ENCODE data around the gene ZNF763.
A peak's percentile ranks its signal among the peaks of the same experiment; 100 is the strongest.
"Not testable (repeated sequence)": the region's sequence is repeated elsewhere in the genome, so short reads cannot be mapped to it uniquely, and the experiment has no call there.

Gene ZNF763

DNA sequence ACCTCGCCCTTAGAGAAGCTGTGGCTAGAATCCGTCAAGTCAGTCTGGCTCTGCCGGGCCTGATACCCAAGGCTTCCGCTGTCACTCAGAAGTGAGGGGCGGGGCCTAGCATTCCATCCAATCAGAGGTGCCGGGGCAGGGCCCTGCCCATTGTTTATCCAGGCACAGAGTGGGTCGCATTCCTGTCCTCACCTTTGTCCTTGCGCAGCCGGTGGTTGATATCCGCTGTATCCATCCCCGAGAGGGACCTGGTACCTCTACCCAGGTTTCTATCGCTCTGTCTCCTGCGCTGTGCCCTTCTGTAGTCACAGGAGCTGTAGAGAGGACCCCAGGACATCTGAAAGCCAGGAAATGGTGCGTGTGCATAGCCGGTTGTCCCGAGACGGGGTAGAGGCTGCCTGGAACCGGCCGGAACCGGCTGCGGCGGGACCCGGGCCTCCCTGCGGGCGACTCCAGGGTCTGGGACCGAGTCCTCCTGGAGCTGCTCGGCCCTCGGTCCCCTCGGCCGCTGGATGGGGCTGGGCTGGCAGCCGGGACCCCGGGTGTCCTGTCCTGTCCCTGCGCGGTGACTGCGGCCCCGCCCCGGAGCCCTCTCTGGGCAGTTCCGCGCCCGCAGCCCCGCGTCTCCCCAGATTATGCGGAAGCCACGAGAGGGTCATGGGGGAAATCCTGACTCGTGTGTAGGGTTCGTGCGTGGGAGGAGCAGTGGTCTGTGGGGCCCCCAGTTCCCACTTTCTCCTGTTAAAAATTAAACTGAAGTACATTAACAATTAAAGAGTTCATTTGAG is at the start of gene ZNF763:
Gene ZNF763 (plus strand): TSS at position 183 of the 788 bp plus-strand sequence. CDS start 169 bp downstream, at position 352.
- peak; percentile 95 for DNase-seq (ENCODE audit: low spot score)

GRCh38 chr19:11921852-11922495 is 42.9 kb upstream of the ZNF763 start:
- no peak for DNase-seq (ENCODE audit: low spot score)

DNA sequence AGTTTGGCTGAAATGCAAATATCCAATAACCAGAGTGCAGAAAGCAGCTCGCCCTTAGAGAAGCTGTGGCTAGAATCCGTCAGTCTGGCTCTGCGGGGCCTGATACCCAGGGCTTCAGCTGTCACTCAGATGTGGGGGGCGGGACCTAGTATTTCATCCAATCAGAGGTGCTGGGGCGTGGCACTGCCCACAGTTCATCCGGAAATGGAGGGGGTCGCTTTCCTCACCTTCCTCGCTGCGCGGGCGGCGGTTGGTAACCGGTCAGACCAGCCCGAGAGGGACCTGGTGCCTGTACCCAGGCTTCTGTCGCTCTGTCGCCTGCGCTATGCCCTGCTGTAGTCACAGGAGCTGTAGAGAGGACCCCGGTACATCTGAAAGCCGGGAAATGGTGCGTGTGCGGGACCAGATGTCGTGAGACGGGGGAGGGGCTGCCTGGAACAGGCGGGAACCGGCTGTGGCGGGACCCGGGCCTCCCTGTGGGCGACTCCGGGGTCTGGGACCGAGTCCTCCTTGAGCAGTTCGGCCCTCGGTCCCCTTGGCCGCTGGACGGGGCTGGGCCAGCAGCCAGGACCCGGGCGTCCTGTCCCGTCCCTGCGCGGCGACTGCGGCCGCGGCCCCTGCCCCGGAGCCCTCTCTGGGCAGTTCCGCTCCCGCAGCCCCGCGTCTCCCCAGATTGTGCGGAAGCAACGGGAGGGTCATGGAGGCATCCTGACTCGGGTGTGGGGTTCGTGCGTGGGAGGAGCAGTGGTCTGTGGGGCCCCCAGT is 39.8 kb upstream of the ZNF763 start, which contains the start of gene ZNF700:
Gene ZNF700 (plus strand): TSS at position 222 of the 765 bp plus-strand sequence. CDS start 104 bp downstream, at position 326.
- DNase-seq (ENCODE audit: low spot score): peak; percentile 92

DNA sequence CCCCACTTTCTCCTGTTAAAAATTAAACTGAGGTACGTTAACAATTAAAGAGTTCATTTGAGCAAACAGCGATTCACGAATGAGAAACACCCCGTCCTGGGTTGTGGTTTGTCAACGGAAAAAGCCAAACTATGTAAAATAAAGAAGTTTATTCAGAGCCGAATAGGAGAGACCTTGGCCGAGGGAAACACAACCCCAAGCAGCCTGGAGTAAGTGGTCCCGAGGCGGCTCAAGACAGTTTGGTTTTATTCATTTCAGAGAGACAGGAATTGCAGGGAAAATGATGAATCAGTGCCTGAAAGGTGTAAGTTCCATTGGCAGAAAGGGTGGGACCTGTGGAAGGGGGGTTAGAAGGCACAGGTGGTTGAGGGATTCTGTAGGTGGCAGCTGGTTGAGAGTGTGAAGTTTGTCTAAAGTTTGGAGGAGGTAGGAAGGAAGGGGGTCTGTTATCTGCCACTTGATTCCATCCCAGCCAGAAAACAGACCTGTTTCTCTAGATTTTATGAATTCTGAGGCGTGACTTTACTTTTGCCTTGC is 39.1 kb upstream of the ZNF763 start:
- not testable (repeated sequence) for DNase-seq (ENCODE audit: low spot score)

DNA sequence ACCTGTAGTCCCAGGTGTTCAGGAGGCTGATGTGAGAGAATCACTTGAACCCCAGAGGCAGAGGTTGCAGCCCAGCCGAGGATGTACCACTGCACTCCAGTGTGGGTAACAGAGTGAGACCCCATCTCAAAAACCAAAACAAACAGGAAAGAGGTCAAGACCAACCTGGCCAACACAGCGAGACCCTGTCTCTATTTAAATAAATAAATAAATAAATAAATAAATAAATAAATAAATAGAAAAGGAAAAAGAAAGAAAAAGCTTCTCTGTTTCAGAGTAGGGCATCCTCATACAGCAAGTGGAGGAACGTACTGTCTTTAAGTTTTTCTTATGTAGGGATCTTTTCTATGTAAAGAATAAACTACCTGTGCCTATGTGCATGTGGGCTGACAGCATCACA is 37.6 kb upstream of the ZNF763 start:
- no peak for DNase-seq (ENCODE audit: low spot score)

DNA sequence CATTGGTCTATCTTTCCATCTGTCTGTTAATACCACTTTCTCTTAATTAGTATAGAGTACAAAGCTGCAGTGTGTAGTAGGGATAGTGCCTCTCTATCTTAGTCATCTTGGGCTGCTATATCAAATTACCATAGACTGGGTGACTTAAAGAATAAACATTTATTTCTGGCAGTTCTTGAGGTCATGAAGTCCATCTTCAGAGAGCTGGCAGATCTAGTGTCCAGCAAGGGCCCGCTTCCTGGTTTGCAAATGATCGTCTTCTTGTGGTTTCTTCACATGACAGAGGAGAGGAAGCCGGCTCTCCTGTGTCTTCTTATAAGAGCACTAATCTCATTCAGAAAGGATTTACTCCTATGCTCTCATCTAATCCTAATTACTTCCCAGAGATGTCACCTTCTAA is 33.8 kb upstream of the ZNF763 start:
- no peak for DNase-seq (ENCODE audit: low spot score)

GRCh38 chr19:11931513-11931912 is 33.3 kb upstream of the ZNF763 start:
- DNase-seq (ENCODE audit: low spot score): no peak

DNA sequence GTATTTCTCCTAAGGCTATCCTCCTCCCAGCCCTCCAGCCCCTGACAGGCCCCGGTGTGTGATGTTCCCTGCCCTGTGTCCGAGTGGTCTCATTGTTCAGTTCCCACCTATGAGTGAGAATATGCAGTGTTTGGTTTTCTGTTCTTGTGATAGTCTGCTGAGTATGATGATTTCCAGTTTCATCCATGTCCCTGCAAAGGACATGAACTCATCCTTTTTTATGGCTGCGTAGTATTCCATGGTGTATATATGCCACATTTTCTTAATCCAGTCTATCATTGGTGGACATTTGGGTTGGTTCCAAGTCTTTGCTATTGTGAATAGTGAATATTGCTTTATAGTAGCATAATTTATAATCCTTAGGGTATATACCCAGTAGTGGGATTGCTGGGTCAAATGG is 29.0 kb upstream of the ZNF763 start:
- not testable (repeated sequence) for DNase-seq (ENCODE audit: low spot score)

- not testable (repeated sequence) for DNase-seq (ENCODE audit: low spot score)
Measured at GRCh38 chr19:11938383-11938782, 26.5 kb upstream of the ZNF763 start.

- not testable (repeated sequence) for DNase-seq (ENCODE audit: low spot score)
Measured at GRCh38 chr19:11941361-11941887, 23.4 kb upstream of the ZNF763 start.

GRCh38 chr19:11942008-11942842 is 22.6 kb upstream of the ZNF763 start:
- no peak for DNase-seq (ENCODE audit: low spot score)

GRCh38 chr19:11942843-11943108 is 22.1 kb upstream of the ZNF763 start:
- DNase-seq (ENCODE audit: low spot score): no peak

GRCh38 chr19:11944656-11945055 is 20.2 kb upstream of the ZNF763 start:
- no peak for DNase-seq (ENCODE audit: low spot score)

- DNase-seq (ENCODE audit: low spot score): no peak
Measured at GRCh38 chr19:11948646-11949045, 16.2 kb upstream of the ZNF763 start.

- no peak for DNase-seq (ENCODE audit: low spot score)
Measured at GRCh38 chr19:11949201-11949600, 15.6 kb upstream of the ZNF763 start.

GRCh38 chr19:11949614-11950080 is 15.2 kb upstream of the ZNF763 start:
- not testable (repeated sequence) for DNase-seq (ENCODE audit: low spot score)

DNA sequence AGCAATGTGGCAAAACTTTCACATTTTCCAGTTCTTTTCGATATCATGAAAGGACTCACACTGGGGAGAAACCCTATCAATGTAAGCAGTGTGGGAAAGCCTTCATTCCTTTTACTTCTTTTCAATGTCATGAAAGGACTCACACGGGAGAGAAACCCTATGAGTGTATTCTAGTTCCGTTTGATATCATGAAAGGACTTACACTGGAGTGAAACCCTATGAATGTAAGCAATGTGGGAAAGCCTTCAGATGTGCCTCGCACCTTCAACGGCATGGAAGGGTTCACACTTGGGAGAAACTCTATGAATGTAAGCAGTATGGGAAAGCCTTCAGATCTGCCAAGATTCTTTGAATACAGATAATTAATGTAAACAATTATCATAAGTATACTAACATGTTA is 14.5 kb upstream of the ZNF763 start:
- no peak for DNase-seq (ENCODE audit: low spot score)

- peak; percentile 82 for DNase-seq (ENCODE audit: low spot score)
Measured at GRCh38 chr19:11963566-11964355, 1.1 kb upstream of the ZNF763 start.

DNA sequence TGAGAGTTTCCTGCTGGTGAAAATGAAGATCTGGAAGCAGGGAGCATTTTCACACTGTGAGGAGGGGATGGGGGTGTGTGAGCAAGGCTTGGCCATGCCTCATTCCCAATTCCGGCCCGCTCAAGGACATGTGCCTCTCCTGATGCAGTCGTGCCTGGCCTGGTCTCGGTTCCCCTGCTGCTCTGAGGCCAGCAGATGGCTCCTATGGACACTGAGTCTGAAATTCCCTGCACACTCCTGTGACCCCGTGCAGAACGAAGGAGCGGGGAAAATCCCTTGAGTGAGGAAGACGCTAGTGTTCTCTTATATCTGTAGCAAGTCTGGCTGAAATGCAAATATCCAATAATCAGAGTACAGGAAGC is 363 bp upstream of the ZNF763 start:
- peak; percentile 9 for DNase-seq (ENCODE audit: low spot score)

GRCh38 chr19:11970174-11970573 is 5.3 kb downstream of the ZNF763 start:
- DNase-seq (ENCODE audit: low spot score): no peak

DNA sequence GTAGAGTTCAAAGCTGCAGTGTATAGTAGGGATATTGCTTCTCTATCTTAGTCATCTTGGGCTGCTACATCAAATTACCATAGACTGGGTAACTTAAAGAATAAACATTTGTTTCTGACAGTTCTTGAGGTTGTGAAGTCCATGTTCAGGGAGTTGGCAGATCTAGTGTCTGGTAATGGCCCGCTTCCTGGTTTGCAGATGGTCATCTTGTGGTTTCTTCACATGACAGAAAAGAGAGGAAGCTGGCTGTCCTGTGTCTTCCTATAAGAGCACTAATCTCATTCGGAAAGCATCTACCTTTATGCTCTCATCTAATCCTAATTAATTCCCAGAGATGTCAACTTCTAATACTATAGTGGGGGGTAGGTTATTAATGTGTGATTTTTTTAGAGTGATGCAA is 6.2 kb downstream of the ZNF763 start:
- no peak for DNase-seq (ENCODE audit: low spot score)

Measured in iPS-NIHi11 (cell line).